A549 (cell line): ENCODE results near the gene ACTR8. TPM values are rescaled to one million over a fixed set of nuclear protein-coding genes. Genes with fewer than 3 reads are reported as not detected.

Experiments used
- ATAC-seq, 2 experiments: fragments of 200-7000 bp in 1 of 2; fragments of >200 bp in 1 of 2; cut with Nextera tagmentation in 1 of 2; cut with Tn5 transposase in 1 of 2; 3 replicates each; pipeline versions ENCODE4 v1.8.0 to v1.9.1; 2018 to 2020; ENCODE audit warnings: mild to moderate bottlenecking in 1 of 2, moderate library complexity in 1 of 2
- CTCF ChIA-PET: fragments of 300-600 bp; sonication (Branson Sonifier 250); formaldehyde crosslinking; extraction: SDS; loops from one replicate; lab custom pipeline; 2021; ENCODE audit warnings: antibody characterized with exemption, inconsistent platforms; lab: Yijun Ruan, JAX
- POLR2A ChIA-PET: fragments of 350-600 bp; formaldehyde crosslinking; extraction: SDS; loops from one replicate; lab custom pipeline; 2021; ENCODE audit warnings: antibody characterized with exemption, inconsistent platforms; lab: Yijun Ruan, JAX
- DNase-seq, 2 experiments: peaks; one replicate each; pipeline versions ENCODE4 v3.0.0 to v3.0.0-alpha.2; 2011 to 2016; ENCODE audit warnings: low read depth in 1 of 2, low spot score in 1 of 2
- FAIRE-seq: peaks from 2 replicates; lab custom pipeline; 2011; peaks lifted over from hg19 to GRCh38; lab: Jason Lieb, UNC
- H3K27ac ChIP-seq, 2 experiments: fragments of >200 bp; sonication (Bioruptor Twin); formaldehyde crosslinking; 3 replicates each; pipeline ENCODE4 v1.5.1; 2016 to 2017
- H3K4me1 ChIP-seq: fragments of >200 bp; sonication (Bioruptor Twin); formaldehyde crosslinking; 3 replicates; pipeline ENCODE4 v1.6.1; 2016
- H3K4me2 ChIP-seq: fragments of >200 bp; sonication (Bioruptor Twin); formaldehyde crosslinking; 3 replicates; pipeline ENCODE4 v1.6.1; 2016
- H3K4me3 ChIP-seq: fragments of >200 bp; sonication (Bioruptor Twin); formaldehyde crosslinking; 3 replicates; pipeline ENCODE4 v1.5.1; 2016
- H3K9me3 ChIP-seq: fragments of >200 bp; sonication (Bioruptor Twin); formaldehyde crosslinking; 3 replicates; pipeline ENCODE4 v1.6.1; 2016
- FOSB ChIP-seq: fragments of 250-450 bp; sonication (Bioruptor Pico); IDR thresholded peaks from 2 replicates; pipeline ENCODE4 v1.5.0; 2020; ENCODE audit warnings: mild to moderate bottlenecking, moderate library complexity
- GATA3 ChIP-seq: IDR thresholded peaks from 2 replicates; pipeline ENCODE4 v1.6.1; 2012; ENCODE audit warnings: borderline replicate concordance
- HOXB13 ChIP-seq: fragments of 250-450 bp; sonication (Bioruptor Pico); IDR thresholded peaks from 2 replicates; pipeline ENCODE4 v1.5.0; 2020; ENCODE audit warnings: low read depth, mild to moderate bottlenecking, moderate library complexity
- JUNB ChIP-seq: fragments of >200 bp; sonication (Bioruptor Twin); formaldehyde crosslinking; IDR thresholded peaks from 2 replicates; pipeline ENCODE4 v1.6.1; 2016
- MAFK ChIP-seq: fragments of 450-650 bp; IDR thresholded peaks from 2 replicates; pipeline ENCODE4 v1.6.1; 2014; ENCODE audit not compliant: partially characterized antibody
- NFE2L2 ChIP-seq: fragments of 150-350 bp; conservative IDR thresholded peaks from 2 replicates; pipeline ENCODE4 v1.6.1; 2014; ENCODE audit warnings: low read length
- NPAS2 ChIP-seq: fragments of 250-450 bp; sonication (Bioruptor Pico); IDR thresholded peaks from 2 replicates; pipeline ENCODE4 v1.8.0; 2022; ENCODE audit warnings: mild to moderate bottlenecking, moderate library complexity, borderline replicate concordance
- NR3C1 ChIP-seq: fragments of >200 bp; sonication (Bioruptor Twin); formaldehyde crosslinking; IDR thresholded peaks from 3 replicates; pipeline ENCODE4 v1.6.1; 2017
- PHF8 ChIP-seq: fragments of 200-600 bp; sonication (generic); IDR thresholded peaks from 2 replicates; pipeline ENCODE4 v1.6.1; 2016; ENCODE audit warnings: low read depth, mild to moderate bottlenecking, antibody characterized with exemption, moderate library complexity, borderline replicate concordance
- POLR2A ChIP-seq: IDR thresholded peaks from 2 replicates; pipeline ENCODE4 v1.6.1; 2012; ENCODE audit warnings: mild to moderate bottlenecking, low read length
- REST ChIP-seq: fragments of 200-600 bp; sonication (generic); IDR thresholded peaks from 2 replicates; pipeline ENCODE4 v1.6.1; 2016; ENCODE audit warnings: antibody characterized with exemption, mild to moderate bottlenecking, moderate library complexity
- ZC3H11A ChIP-seq: fragments of 450-650 bp; IDR thresholded peaks from 2 replicates; pipeline ENCODE4 v1.6.1; 2014; ENCODE audit warnings: antibody characterized with exemption, mild to moderate bottlenecking
- ZSCAN20 ChIP-seq: fragments of 250-450 bp; sonication (Bioruptor Pico); IDR thresholded peaks from 2 replicates; pipeline ENCODE4 v1.8.0; 2022; ENCODE audit warnings: mild to moderate bottlenecking, moderate library complexity
- WGBS: methylation state at CpG from one replicate; pipeline ENCODE4 v1.1.6; 2017; ENCODE audit errors: missing lambda C conversion rate; 5-methylcytosine and 5-hydroxymethylcytosine counted together
- polyA plus RNA-seq, 4 experiments: library from polyadenylated mRNA; depleted of rRNA in 3 of 4; stranded (reverse); fragments of >200 nt; fragmentation: RNase III in 1 of 4; extraction: RNeasy Plus Mini Kit Qiagen cat#74134 plus additional on column Dnase treatment in 1 of 4; gene quantifications; 2 replicates in 3 of 4; 3 replicates in 1 of 4; pipeline ENCODE4 v1.2.3, GENCODE V29; 2011 to 2017
- TF ChIP-seq, protein P1 (sequence below): IDR thresholded peaks from 2 replicates; pipeline ENCODE4 v1.6.1; 2012
- TF ChIP-seq, protein P2 (sequence below): fragments of 450-650 bp; IDR thresholded peaks from 2 replicates; pipeline ENCODE4 v1.6.1; 2014; ENCODE audit warnings: antibody characterized with exemption
- TF ChIP-seq, protein P3 (sequence below): fragments of >200 bp; sonication (Bioruptor Twin); formaldehyde crosslinking; IDR thresholded peaks from 3 replicates; pipeline ENCODE4 v1.5.1; 2016

ACTR8 gene
- polyA plus RNA-seq, 2 of the 4 experiments (the other 2 are of a cell fraction): 12.8 to 19.4 TPM

DNA sequence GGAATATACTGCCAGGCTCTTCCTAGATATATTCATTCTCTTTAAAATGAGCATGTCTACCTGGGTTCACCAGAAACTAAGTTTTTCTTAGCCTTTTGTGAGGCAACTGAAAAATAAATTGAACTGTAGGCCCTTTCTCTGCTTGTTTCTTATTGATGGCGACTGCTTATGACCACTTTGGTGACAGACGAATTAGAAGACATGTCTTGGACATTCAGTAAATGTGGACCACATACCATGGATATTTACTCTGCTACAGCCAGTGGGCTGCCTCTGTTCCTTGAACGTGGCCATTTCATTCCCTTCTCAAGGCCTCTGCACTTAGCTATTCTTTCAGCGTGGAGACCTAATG lies 10.3 kb upstream of the ACTR8 start:
- peak overlapping the region; percentile 88 for H3K4me3 ChIP-seq
- POLR2A ChIA-PET: interaction anchor here (0.7 kb wide), 1 partner anchor 11 kb away, joined by 3 read pairs; no protein-coding TSS in a partner anchor
- peak; percentile 41; the same call in 1 of the 2 replicates for TF ChIP-seq PHF8
- TF ChIP-seq HOXB13: no peak
- H3K9me3 ChIP-seq: no peaks in the 10 kb centered on the region
- no peak for ATAC-seq
- H3K4me2 ChIP-seq: peak overlapping the region; percentile 66
- CTCF ChIA-PET: no interaction called here
- WGBS: 49% methylated on average over 4 of the region's 4 CpGs
- DNase-seq: peak in 1 of 2 experiments; percentile 10
- peak overlapping the region; percentile 70 to 77 for H3K27ac ChIP-seq
- no peak for FAIRE-seq
- H3K4me1 ChIP-seq: peaks cover 14% of the 10 kb centered on the region; the same call in 2 of the 3 replicates

GRCh38 chr3:53891497-53892285 lies 9.7 kb upstream of the ACTR8 start, which contains the start of gene SELENOK:
Gene SELENOK, minus strand, starts transcription at chr3:53891859.
- Histone ChIP-seq H3K27ac (peak within 1 kb of the TSS; percentile 79 to 92), H3K4me3 (peak within 1 kb of the TSS; percentile 88), H3K4me2 (peak within 1 kb of the TSS; percentile 78), H3K4me1 (peaks cover 14% of the 10 kb centered on the region; the same call in 2 of the 3 replicates), H3K9me3 (no peaks in the 10 kb centered on the region)
- ATAC-seq (peak; percentile 98 to 99), DNase-seq (peak; percentile 77 to 98), FAIRE-seq (no peak)
- 2% methylated on average over 30 of the region's 73 CpGs for WGBS
- TF ChIP-seq ZSCAN20 (no peak), ZC3H11A (no peak), NFE2L2 (peak; percentile 35), FOSB (CRISPR knock-in tag) (no peak), MAFK (peak; percentile 99), POLR2A (peak; percentile 49), NR3C1 (no peak), PHF8 (peak; percentile 60), JUNB (no peak), REST (no peak), GATA3 (0 out of 2 replicates have a peak, but pooled peaks have one; percentile 18), NPAS2 (CRISPR knock-in tag) (no peak)
- TF ChIP-seq, protein P1, sequence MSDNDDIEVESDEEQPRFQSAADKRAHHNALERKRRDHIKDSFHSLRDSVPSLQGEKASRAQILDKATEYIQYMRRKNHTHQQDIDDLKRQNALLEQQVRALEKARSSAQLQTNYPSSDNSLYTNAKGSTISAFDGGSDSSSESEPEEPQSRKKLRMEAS: peak; percentile 77
- TF ChIP-seq, protein P2, sequence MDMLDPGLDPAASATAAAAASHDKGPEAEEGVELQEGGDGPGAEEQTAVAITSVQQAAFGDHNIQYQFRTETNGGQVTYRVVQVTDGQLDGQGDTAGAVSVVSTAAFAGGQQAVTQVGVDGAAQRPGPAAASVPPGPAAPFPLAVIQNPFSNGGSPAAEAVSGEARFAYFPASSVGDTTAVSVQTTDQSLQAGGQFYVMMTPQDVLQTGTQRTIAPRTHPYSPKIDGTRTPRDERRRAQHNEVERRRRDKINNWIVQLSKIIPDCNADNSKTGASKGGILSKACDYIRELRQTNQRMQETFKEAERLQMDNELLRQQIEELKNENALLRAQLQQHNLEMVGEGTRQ: no peak
- TF ChIP-seq, protein P3, sequence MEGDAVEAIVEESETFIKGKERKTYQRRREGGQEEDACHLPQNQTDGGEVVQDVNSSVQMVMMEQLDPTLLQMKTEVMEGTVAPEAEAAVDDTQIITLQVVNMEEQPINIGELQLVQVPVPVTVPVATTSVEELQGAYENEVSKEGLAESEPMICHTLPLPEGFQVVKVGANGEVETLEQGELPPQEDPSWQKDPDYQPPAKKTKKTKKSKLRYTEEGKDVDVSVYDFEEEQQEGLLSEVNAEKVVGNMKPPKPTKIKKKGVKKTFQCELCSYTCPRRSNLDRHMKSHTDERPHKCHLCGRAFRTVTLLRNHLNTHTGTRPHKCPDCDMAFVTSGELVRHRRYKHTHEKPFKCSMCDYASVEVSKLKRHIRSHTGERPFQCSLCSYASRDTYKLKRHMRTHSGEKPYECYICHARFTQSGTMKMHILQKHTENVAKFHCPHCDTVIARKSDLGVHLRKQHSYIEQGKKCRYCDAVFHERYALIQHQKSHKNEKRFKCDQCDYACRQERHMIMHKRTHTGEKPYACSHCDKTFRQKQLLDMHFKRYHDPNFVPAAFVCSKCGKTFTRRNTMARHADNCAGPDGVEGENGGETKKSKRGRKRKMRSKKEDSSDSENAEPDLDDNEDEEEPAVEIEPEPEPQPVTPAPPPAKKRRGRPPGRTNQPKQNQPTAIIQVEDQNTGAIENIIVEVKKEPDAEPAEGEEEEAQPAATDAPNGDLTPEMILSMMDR: no peak
- POLR2A ChIA-PET: interaction anchor here (0.7 kb wide), 1 partner anchor 10 kb away, joined by 3 read pairs; no protein-coding TSS in a partner anchor
- CTCF ChIA-PET: interaction anchor here (1.3 kb wide), 1 partner anchor 10 kb away, joined by 6 read pairs; the partner anchor contains the start of gene ACTR8
